ENCODE results near the gene TCAIM.

DNA sequence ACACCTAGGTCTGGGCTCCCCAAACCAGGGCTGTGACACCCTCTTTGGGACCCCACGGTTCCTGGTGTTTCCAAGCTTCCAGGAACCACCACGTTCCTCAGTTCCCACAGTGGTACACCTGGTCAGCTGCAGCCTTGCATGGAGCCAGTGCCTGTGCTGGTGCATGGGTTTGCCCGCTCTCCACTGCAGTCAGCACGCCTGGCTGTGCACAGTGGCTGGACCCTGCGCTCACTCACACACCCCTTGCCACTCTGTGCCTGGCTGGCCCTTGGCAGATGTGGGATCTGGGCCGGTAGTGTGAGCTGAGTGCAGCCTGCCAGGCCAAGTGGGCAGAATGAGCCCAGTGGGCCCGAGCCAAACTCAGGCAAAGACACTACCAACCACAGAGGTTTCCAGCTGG is 48.8 kb downstream of the TCAIM start:
- TF ChIP-seq, protein P1, sequence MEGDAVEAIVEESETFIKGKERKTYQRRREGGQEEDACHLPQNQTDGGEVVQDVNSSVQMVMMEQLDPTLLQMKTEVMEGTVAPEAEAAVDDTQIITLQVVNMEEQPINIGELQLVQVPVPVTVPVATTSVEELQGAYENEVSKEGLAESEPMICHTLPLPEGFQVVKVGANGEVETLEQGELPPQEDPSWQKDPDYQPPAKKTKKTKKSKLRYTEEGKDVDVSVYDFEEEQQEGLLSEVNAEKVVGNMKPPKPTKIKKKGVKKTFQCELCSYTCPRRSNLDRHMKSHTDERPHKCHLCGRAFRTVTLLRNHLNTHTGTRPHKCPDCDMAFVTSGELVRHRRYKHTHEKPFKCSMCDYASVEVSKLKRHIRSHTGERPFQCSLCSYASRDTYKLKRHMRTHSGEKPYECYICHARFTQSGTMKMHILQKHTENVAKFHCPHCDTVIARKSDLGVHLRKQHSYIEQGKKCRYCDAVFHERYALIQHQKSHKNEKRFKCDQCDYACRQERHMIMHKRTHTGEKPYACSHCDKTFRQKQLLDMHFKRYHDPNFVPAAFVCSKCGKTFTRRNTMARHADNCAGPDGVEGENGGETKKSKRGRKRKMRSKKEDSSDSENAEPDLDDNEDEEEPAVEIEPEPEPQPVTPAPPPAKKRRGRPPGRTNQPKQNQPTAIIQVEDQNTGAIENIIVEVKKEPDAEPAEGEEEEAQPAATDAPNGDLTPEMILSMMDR (IDR thresholded peaks at IDR 0.05; ENCODE audit: low read depth, low read length, poor library complexity, severe bottlenecking) = no peak
- TF ChIP-seq EZH2phosphoT487 (IDR thresholded peaks at IDR 0.05; ENCODE audit: borderline replicate concordance, low read length) = no peak

Measured in DOHH2 (cell line).